NK-92 (cell line): ENCODE results near the gene CTPS2.
"Not testable (repeated sequence)": the region's sequence is repeated elsewhere in the genome, so short reads cannot be mapped to it uniquely, and the experiment has no call there.

Source experiments
- DNase-seq: peaks from one replicate; lab custom pipeline; 2025; ENCODE audit not compliant: unreplicated experiment; lab: John Stamatoyannopoulos, UW

The CTPS2 gene

DNA sequence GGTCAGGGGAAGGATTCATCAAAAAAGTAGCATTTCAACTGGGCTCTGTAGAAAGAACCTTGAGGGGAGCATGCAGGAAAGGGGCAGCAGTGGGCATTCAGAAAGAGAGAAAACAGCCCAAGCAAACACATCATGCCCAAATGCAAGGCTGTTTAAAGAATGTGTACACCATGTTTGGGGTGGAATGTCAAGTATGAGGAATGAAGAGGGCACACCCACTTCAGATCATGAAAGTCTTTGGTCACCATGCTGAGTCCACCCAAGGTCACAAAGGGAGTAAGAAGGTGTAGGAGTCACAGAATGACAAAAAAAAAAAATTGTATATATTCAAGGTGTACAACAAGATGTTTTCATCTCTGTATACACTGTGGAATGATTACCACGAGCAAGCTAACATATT is 53.1 kb downstream of the CTPS2 start:
- no peak for DNase-seq

DNA sequence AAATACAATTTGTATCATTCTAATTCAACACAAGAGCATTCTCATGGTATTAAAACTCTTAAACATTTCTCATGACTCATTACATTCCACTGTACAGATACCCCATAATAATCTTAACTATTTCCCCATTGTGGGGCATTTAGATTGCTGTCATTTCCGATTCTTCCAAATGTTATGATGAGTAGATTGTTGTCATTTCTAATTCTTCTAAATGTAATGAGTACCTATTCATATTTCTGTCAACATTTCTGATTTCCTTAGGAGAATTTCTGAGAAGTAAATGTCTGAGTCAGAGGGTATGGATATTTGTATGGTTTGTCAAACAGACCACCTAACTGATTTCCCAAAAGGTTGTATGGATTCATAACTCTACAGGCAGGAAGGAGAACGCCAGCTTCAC is 54.2 kb downstream of the CTPS2 start:
- no peak for DNase-seq

DNA sequence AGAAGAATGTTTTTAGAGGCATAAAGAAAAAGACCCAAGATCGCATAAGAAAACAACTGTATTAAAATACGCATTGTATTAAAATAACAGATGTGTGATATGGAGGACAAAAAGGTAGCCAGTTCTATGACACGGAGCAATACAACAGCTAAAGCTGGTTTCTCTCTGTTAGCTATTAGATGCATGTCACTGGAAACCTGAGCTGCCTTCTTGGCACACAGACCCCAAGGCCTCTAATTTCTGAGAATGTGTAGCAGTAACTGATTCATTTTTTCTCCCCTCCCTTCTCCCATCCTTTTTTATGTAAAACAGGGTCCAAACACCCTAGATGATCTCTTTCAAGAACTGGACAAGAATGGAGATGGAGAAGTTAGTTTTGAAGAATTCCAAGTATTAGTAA is 58.4 kb downstream of the CTPS2 start:
- DNase-seq: no peak

DNA sequence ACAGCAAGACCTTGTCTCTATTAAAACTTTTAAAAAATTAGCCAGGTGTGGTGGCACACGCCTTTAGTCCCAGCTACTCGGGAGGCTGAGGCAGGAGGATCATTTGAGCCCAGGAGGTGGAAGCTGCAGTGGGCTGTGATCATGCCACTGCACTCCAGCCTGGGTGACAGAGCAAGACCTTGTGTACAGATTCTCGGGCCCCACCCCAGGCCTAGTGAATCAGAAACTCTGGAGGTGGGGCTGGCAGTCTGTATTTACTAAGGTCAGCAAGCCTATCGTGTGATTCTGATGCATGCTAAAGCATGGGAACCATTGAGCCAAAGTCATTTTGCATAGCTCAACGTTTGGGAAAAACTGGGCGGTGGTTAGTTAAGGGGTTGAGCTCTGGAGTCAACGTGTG is 59.0 kb downstream of the CTPS2 start:
- no peak for DNase-seq

DNA sequence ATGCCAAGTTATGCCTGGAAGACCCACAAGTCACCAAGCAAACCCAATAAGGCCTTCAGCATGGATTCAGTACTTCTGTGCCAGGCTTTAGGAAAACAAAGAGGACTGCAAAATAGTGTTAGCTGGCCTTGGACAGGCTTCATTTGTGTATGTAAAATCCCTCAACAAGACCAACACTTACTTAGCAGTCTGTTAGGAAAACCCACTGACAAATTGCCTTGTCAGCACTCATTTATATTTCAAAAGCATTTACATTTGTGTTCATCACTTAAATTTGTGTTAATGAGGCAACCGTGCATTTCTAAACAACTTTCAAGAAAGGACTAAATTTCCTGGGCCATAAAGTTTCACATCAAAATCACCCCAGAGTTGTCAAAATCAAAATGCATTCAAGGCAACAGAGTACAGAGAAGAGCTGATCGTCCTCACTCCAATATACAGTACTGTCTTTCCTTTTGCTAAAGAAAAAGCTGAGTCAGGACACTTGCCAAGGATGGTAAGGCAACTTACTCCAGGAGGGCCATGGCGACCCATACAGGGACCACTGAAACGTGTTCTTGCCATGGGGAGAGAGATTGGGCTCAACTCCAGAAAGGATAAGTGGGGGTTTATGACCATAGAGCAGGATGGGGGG is 61.0 kb downstream of the CTPS2 start:
- no peak for DNase-seq

DNA sequence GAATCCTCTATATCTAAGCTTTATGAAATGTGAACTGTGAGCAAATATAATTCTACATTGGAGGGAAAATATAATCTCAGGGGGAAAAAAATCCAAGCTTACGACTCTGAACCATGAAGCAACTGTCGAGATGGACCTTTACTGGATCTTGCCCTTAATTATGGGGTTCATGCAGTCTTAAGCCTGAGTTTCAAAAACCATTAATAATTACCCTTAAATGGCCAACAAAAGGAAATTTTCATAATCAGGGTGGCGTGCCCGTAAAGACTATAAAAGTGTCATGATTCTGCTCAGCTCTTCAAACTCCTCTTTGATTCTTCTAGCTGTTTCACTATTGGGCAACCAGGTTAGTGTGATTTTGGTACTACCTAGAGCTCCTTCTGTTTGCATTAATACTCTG is 62.6 kb downstream of the CTPS2 start, which contains the start of gene S100G:
S100G (plus strand) TSS at position 301 of the 400 bp plus-strand sequence. CDS start 849 bp downstream, outside the sequence.
- no peak for DNase-seq

DNA sequence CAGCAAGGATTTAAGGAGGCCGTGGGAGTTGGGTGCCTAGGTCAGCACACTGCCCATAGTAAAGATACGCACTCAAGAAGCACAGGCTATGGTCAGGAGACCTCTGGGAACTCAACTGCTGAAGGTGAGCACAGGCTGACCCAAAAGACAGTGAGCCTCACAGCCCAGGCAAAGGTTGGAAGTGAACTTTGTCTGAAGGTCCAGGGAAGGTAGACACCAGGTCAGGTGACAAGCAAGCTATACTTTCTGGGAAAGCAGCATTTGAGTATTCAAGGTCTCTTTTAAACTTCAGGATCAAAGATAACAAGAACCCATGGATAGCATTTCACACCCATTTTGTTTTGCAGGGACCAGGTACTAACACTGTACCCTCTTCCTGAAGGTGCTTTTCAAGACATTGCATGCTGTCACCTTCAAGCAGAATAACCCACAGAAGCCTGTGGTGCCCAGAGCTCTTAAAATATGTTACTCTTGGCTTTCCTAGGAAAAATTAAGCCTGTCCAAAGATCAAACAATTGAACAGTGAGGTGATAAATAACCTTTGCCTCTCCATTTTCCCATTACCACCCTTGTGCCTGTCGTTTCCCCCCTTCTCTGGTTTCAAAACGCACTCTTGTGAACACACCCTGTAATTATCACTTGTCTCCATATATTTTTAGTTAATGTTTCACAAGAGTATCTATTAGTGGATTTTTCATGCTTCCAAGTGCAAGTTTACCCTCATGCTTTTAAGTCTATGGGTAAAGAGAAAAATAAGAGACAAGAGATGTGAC is 65.9 kb downstream of the CTPS2 start:
- no peak for DNase-seq

DNA sequence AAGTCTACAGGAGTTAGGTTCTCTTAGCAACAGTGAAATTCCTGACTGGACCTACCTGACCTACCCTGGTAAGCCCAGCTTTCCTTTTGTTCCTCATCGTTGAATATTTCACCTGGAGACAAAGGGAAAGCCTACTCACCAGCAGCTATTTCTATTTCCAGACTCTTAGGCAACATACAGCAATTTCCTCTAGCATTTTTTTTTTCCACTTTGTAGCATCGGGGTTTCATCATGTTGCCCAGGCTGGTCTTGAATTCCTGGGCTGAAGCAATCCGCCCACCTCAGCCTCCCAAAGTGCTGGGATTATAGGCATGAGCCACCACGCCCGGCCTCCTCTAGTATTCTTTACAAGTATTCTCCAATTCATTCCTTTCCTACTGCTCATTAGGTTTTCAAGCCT is 69.3 kb downstream of the CTPS2 start:
- DNase-seq: no peak

DNA sequence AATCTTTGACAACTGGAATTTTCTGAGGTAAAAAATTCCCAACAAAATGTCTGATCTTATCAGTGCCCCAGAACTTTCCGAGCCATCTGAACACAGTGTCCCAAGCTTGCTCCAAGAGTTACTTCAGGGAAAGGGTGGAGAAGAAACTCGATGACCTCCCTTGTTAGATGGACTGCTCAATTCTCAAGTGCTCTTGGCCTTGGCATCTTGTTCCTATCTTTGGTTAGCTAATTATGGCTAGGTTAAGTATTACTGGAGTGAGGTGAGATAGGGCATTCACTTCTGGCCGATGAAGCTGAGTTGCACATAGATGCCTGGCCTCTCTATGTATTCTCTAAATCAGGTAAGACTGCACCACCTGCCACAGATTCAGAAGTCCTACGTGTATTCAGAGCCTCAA is 71.6 kb downstream of the CTPS2 start:
- no peak for DNase-seq

DNA sequence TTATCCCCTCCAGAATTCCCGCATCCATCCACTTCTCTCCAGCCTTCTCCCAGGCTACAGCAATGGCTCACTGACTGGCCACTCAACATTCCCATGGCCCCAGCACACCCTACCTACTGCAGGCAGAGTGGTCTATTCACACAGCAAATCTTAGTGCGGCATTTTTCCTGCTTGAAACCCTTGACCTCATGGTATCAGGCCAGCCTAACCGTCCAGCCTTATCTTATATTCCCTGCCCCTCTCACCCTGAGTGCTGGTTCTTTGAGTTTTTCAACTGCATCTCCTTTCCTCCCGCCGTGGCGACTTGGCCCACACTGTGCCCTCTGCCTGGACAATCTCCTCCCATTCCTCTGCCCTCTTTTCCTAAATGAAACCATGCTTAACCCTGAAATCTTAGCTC is 72.5 kb downstream of the CTPS2 start:
- no peak for DNase-seq

DNA sequence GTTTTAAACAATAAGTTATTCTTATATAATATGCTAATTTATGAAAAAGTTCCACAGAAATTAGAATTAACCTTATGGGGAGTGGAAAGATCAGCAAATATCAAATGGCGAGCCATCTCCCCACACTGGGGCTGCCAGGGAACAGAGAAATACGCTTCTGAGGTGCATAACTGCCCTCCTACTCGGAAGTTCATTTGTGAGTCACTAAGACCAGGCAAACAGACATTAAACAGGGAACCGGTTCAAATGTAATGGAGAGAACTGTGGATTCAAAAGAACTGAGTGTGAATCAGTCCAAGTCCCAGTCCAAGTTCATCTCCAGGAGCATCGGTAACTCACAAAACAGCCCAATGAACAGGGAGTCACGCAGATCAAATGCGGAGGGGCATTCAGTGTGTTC is 73.9 kb downstream of the CTPS2 start:
- DNase-seq: no peak

DNA sequence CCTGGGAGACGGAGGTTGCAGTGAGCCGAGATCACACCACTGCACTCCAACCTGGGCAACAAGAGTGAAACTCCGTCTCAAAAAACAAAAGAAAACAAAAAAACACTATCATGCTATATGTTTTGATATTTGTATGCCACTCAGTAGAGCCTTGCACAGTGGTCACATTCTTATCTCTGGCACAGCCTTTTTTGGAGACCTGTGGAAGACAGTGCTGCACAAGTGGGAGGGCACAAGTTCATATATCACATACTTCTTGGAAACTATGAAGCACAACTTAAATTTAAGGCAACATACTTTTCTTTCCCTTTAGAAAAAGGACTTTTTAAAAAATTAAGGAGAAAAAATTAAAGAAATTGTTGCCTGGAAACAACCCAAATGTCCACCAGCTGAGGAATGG is 76.9 kb downstream of the CTPS2 start:
- DNase-seq: no peak

DNA sequence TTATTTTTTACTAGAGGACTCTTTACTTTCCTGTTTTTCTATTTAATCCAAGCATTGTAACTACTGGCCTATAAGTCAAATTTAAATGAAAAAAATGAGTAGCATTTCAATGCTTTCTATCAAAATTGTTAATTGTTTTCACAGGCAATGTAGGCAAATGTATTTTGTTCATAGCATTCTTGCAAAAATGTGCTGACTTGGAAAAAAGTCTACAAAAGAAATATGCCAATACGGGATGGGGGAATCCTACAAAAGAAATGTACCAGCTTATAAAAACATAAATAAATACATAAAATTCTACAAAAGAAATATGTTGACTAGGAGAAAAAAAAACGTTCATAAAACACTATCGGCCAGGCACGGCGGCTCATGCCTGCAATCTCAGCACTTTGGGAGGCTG is 77.4 kb downstream of the CTPS2 start:
- no peak for DNase-seq

DNA sequence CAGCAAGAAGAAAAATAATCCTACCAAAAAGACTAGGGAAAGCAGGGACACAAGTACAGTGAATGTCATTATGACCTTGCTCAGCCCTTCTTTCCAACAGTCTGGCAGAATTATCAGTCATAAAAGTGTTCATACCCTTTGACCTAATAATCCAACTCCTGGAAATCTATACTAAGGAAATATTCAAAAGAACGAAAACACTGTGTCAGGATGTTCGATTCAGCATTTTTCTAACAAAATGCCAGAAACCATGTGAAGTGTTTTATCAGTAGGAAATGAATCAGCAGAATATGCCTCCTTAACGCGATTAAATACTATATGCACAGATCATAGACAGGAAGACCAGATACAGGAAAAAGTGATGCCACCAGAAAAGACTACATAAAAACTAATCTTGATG is 78.7 kb downstream of the CTPS2 start:
- DNase-seq: no peak

DNA sequence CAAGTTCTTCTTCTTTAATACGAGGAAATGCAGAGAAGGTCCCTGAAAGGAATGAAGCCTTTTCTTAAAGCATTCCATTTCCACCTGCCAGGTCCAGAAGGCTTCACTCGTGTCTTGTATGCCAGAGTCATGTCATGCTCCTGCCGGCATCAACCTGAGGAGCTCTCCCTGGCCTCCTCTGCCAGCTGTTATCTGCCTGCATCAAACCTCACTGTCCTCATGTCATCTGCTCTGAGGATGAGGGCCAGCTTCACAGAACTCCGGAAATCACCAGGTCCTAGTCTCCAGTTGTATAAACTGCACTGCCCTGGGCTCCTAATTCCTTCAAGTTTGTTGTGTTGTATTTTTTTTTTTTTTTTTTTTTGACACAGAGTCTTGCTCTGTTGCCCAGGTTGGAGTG is 82.6 kb downstream of the CTPS2 start:
- DNase-seq: no peak

DNA sequence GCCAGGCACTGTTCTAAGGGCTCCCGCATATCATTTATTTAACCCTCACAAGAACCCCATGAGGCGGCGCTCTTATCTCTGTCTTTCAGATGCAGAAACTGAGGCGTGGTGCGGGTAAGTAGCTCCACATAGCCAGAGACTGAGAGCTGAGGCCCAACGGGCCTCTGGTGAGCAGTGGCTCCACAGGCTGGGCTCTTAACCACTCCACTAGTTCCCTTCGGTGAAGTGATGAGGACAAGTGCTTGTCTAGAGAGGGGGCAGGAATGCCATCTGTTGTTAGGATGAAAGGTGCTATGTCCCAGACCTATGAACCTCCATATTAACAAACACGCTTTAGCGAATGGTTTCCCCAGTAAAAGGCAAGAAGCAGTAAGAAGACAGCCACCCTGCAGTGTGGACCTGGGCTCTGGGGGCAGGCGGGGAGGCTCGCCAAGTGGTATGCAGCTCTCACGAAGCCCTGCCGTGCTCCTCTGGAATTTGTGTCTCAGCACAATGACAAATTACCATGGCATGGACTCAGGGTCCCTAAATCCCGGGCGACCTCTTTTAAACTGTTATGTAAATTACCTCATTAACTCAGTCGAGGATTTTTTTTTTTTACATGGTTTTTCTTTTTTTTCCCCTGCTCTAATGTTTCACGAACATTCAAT is 83.4 kb downstream of the CTPS2 start:
- no peak for DNase-seq

DNA sequence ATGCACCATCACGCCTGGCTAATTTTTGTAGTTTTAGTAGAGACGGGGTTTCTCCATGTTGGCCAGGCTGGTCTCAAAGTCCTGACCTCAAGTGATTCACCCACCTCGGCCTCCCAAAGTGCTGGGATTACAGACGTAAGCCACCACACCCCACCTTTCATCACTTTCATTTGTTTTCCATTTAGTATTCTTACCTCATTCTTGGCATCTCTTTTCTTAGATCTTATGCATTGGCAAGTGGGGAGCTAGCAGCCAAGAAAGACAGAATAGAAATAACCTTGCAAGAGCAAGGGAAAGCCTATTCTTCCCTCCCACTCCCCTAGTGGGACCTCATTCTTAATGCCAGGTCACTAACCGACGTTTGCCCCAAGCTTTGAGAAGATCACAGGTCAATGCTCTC is 84.0 kb downstream of the CTPS2 start:
- DNase-seq: not testable (repeated sequence)

DNA sequence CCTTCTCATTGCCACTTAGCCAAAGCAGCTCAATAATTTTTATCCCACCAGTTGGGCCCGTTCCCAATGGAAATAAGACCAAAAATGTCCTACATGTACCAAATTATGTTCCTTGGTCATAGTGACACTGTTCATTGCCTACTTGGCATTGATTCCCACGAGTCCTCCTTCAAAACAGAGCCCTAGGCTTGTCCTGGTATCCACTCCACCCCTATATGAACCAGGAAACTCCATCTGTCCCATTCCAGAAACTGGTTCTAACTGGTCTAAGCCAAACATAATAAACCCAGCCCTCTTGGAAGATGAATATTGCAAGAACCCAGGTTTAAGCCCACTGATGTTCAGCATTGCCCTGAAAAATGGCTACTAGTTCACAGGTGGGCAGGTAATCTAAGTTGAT is 93.4 kb downstream of the CTPS2 start:
- no peak for DNase-seq

DNA sequence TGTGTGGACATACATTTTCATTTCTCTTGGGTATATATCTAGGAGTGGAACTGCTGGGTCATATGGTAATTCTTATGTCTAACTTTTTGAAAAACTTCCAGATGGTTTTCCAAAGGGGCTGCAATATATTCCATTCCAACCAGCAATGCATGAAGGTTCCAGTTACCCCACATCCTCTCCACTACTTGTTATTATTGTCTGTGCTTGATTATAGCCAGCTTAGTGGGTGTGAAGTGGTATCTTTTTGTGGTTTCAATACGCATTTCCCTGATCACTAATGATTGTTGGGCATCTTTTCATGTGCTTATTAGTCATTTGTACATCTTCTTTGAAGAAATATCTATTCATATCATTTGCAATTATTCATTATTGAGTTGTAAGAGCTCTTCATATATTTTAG is 94.0 kb downstream of the CTPS2 start:
- no peak for DNase-seq

DNA sequence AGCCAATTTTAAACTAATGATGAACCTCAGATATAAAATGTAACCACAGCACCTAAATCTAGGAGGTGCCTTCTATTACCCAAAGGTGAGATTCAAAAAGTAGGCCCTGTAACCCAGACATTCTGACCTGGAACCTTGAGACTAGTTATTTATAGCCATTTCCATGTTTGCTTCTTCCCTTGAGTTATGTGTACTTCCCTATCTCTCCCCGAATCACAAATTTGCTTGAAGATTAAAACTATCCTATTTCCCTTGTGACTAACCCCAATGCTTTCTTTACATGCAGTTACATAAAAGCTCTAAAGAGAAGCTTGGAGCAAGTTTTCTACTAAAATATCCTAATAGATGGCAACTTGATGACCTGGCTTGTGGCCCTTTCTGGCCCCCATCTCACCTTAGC is 95.1 kb downstream of the CTPS2 start:
- no peak for DNase-seq

DNA sequence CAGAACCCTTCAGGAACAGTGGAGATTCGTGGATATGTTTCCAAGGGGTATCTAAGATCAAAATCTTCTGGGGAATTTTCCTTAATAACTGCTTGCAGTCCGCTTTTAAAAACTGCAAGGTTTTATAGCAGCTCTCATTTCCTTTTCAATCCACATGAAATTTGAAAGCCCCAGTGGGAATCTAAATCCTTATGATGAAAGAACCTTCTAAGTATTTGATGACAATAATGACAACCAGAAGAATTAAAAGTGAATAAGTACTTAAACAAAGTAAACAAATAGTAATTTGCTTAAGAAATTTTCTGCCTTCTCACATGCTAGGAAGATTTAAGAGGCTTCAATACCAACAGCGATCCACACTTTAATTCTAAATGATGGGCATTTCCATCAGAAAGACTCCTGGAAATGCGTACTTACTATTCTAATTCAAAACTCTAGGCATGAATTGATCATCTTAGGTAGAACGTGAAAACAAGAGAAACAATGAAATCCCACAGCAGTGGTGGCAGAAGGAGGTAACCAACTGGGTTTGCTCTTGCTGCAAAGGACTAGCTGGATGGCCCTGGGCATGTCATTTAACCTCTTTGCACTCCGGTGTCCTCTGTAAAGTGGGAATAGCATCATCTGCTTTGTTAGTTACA is 100.1 kb downstream of the CTPS2 start:
- no peak for DNase-seq

DNA sequence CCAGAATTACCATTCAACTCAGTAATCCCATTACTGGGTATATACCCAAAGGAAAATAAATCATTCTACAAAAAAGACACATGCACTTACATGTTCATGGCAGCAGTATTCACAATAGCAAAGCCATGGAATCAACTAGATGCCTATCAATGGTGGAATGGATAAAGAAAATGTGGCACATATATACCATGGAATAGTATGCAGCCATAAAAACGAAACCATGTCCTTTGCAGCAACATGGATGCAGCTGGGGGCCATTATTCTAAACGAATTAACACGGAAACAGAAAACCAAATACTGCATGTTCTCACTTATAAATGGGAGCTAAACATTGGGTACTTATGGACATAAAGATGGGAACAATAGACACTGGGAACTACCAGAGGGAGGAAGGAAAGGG is 101.8 kb downstream of the CTPS2 start:
- not testable (repeated sequence) for DNase-seq
